ENCODE measurements around the gene WDR88. TPM values are rescaled to one million over a fixed set of nuclear protein-coding genes. Genes with fewer than 3 reads are reported as not detected.
A peak's percentile ranks its signal among the peaks of the same experiment; 100 is the strongest.

Gene WDR88
- total and polyA plus RNA-seq, 8 donors = not detected

DNA sequence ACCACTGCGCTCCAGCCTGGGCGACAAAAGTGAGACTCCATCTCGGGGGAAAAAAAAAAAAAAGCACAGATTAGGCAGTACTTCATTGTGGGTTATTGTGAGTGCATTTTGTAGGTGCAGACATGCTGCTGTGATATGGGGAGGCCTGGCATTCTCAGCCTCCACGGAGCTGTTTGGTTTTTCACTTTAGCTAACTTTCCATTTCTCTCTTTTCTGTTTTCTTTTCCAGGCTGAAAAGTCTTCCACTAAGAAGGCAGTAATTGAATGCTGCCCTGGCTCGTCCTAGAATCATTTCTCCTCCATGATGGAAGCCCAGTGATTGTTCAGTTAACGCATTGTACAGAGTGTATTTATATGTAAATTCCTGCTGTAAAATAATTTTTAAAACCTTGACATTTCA is 2.0 kb upstream of the WDR88 start:
- 89 to 95% (median 93%) methylated on average over 6 of the region's 6 CpGs for WGBS, 5 donors
- no peak overlapping the region for H3K27ac ChIP-seq
- intact Hi-C loops (cut with DNase I; ENCODE audit: low total_unique reads) = no loop called here
- H3K4me3 ChIP-seq = no peak overlapping the region
- peaks cover 0 to 16% (median 7%) of the 10 kb centered on the region in 3 donors for H3K27me3 ChIP-seq
- peaks cover 0 to 9% (median 7%) of the 10 kb centered on the region in 4 donors for H3K4me1 ChIP-seq
- peaks cover 44 to 74% (median 66%) of the 10 kb centered on the region in 4 donors for H3K36me3 ChIP-seq
- TF ChIP-seq EP300 (IDR thresholded peaks at IDR 0.05) = no peak
- TF ChIP-seq POLR2AphosphoS5 (IDR thresholded peaks at IDR 0.05) = no peak
- no peak for TF ChIP-seq POLR2A (IDR thresholded peaks at IDR 0.05)
- TF ChIP-seq, protein P1, sequence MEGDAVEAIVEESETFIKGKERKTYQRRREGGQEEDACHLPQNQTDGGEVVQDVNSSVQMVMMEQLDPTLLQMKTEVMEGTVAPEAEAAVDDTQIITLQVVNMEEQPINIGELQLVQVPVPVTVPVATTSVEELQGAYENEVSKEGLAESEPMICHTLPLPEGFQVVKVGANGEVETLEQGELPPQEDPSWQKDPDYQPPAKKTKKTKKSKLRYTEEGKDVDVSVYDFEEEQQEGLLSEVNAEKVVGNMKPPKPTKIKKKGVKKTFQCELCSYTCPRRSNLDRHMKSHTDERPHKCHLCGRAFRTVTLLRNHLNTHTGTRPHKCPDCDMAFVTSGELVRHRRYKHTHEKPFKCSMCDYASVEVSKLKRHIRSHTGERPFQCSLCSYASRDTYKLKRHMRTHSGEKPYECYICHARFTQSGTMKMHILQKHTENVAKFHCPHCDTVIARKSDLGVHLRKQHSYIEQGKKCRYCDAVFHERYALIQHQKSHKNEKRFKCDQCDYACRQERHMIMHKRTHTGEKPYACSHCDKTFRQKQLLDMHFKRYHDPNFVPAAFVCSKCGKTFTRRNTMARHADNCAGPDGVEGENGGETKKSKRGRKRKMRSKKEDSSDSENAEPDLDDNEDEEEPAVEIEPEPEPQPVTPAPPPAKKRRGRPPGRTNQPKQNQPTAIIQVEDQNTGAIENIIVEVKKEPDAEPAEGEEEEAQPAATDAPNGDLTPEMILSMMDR (IDR thresholded peaks at IDR 0.05) = no peak
- H3K9me3 ChIP-seq = no peaks in the 10 kb centered on the region
- no peak for DNase-seq

DNA sequence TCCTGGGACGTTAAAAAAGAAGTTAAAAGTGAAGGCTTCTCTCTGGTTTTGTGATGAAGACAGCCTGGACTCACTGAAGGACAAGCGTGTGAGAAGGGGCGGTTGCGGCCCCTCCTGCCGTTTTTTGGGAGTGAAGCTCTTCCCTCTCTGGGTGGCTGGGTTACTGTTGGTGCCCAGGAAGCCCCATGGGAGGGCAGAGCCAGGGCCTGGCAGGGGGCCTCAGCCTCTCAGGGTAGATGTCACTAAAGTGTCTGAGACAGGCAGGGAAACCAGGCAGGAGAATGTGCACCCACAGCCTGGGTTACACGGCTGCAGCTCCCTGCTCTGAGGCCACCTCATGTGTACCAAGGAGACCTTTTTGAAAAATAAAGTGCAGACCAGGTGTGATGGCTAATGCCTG is 1.5 kb upstream of the WDR88 start:
- H3K27me3 ChIP-seq = peaks cover 0 to 21% (median 10%) of the 10 kb centered on the region in 3 donors
- no peak overlapping the region for H3K4me3 ChIP-seq
- TF ChIP-seq, protein P1 (IDR thresholded peaks at IDR 0.05) = no peak
- no peak for TF ChIP-seq POLR2A (IDR thresholded peaks at IDR 0.05)
- no peak for TF ChIP-seq POLR2AphosphoS5 (IDR thresholded peaks at IDR 0.05)
- no peak for TF ChIP-seq EP300 (IDR thresholded peaks at IDR 0.05)
- H3K9me3 ChIP-seq = no peaks in the 10 kb centered on the region
- H3K27ac ChIP-seq = no peak overlapping the region
- 90 to 96% (median 94%) methylated on average over 6 of the region's 6 CpGs for WGBS, 5 donors
- peaks cover 38 to 68% (median 61%) of the 10 kb centered on the region in 4 donors for H3K36me3 ChIP-seq
- DNase-seq = no peak
- intact Hi-C loops (cut with DNase I; ENCODE audit: low total_unique reads) = no loop called here
- H3K4me1 ChIP-seq = peaks cover 0 to 9% (median 8%) of the 10 kb centered on the region in 4 donors

DNA sequence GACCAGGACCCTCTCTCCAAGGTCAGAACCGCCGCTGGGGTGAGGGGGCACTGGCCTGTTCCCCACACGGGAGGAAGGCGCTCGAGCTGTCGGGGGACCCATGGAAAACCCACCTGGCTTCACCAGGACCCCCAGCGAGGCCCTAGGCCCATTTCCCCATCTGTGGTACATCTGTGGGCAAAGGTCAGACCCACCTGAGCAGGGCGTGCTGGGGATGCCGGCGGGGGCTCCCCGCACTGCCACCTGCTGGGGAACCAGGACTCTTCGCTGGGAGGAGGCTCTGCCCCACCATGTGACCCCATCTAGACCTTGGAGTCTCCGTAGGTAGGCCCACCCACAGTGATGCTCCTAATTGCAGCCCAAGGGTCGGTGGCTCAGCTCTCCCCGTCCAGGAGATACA is 511 bp downstream of the WDR88 start:
- no peak for DNase-seq
- 82 to 89% (median 89%) methylated on average over 10 to 15 of the region's 15 CpGs for WGBS, 5 donors

DNA sequence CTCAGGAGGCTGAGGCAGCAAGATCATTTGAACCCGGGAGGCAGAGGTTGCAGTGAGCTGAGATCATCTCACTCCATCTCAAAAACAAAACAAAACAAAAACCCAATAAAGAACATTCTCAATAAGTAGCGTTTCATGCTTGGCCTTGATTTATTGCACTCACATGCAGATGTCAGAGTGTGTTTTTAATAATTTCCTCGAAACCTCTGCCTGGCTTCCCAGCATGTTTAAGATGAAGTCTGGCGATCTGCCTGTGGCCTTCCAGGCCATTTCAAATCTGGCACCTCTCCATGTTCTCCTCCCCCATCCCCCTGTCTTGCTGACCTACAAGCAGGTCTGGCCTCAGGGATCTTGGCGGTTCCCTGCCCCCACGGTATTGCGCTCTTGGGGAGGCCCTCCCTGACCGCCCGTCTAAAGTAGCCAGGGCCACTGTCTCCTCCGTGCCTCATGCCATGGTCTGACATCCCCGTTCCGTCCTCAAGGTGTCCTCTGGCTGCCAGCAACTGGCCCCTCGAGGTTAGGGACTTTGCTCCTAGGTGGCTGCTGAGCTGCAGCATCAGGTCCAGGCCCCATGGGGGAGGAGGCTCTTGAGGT is 1.6 kb downstream of the WDR88 start:
- peak in 1 of 2 donors; percentile 40 for DNase-seq
- Histone ChIP-seq H3K27ac (no peak overlapping the region), H3K27me3 (peaks cover 0 to 34% (median 11%) of the 10 kb centered on the region in 3 donors), H3K36me3 (peaks cover 22 to 43% (median 34%) of the 10 kb centered on the region in 4 donors), H3K9me3 (no peaks in the 10 kb centered on the region), H3K4me3 (no peak overlapping the region), H3K4me1 (peaks cover 0 to 7% (median 5%) of the 10 kb centered on the region in 4 donors)
- intact Hi-C loops (cut with DNase I; ENCODE audit: low total_unique reads) = no loop called here
- WGBS, 5 donors = 40 to 48% (median 44%) methylated on average over 13 of the region's 13 CpGs
- TF ChIP-seq, protein P1 (IDR thresholded peaks at IDR 0.05) = no peak
- TF ChIP-seq EP300 (IDR thresholded peaks at IDR 0.05) (no peak), POLR2AphosphoS5 (IDR thresholded peaks at IDR 0.05) (no peak), POLR2A (IDR thresholded peaks at IDR 0.05) (no peak)

More for the DNA sequence above, 511 bp downstream of the WDR88 start:
- intact Hi-C loops (cut with DNase I; ENCODE audit: low total_unique reads) = no loop called here
- Histone ChIP-seq H3K27ac (no peak overlapping the region), H3K9me3 (no peaks in the 10 kb centered on the region), H3K27me3 (peaks cover 0 to 34% (median 11%) of the 10 kb centered on the region in 3 donors), H3K4me3 (no peak overlapping the region), H3K4me1 (peaks cover 0 to 7% (median 5%) of the 10 kb centered on the region in 4 donors), H3K36me3 (peaks cover 33 to 54% (median 45%) of the 10 kb centered on the region in 4 donors)
- TF ChIP-seq, protein P1 (IDR thresholded peaks at IDR 0.05) = no peak
- TF ChIP-seq POLR2AphosphoS5 (IDR thresholded peaks at IDR 0.05) = no peak
